Astrocyte of the cerebellum (primary cell): ENCODE measurements around the gene CALML6.

Experiments used
- DNase-seq: peaks from one replicate; pipeline ENCODE4 v3.0.0-alpha.2; 2011; ENCODE audit warnings: low read depth
- H3K4me3 ChIP-seq: 2 replicates; pipeline ENCODE4 v1.5.1; 2011; ENCODE audit warnings: mild to moderate bottlenecking, low read depth, low read length, moderate library complexity
- in situ Hi-C: cut with HindIII; loops from 2 replicates; pipeline ENCODE4 v1.10.0; 2017; ENCODE audit warnings: low sequenced_read_pairs
- TF ChIP-seq, protein P1 (sequence below): IDR thresholded peaks from 2 replicates; pipeline ENCODE4 v1.5.1; 2012; ENCODE audit warnings: low read length, low read depth, moderate library complexity, mild to moderate bottlenecking; ENCODE audit errors: missing control alignments

CALML6 gene

DNA sequence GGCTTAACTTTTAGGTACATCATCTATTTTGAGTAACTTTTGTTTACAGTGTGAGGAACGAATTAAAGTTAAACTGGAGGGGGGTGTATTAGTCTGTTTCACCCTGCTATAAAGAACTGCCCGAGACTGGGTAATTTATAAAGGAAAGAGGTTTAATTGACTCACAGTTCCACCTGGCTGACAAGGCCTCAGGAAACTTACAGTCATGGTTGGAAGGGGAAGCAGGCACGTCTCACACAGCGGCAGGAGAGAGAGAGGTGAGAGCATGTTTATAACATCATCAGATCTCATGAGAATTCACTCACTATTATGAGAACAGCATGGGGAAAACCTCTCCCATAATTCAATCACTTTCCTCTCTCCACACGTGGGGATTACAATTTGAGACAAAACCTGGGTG lies 35.9 kb downstream of the CALML6 start:
- H3K4me3 ChIP-seq, result no peak overlapping the region
- TF ChIP-seq, protein P1, sequence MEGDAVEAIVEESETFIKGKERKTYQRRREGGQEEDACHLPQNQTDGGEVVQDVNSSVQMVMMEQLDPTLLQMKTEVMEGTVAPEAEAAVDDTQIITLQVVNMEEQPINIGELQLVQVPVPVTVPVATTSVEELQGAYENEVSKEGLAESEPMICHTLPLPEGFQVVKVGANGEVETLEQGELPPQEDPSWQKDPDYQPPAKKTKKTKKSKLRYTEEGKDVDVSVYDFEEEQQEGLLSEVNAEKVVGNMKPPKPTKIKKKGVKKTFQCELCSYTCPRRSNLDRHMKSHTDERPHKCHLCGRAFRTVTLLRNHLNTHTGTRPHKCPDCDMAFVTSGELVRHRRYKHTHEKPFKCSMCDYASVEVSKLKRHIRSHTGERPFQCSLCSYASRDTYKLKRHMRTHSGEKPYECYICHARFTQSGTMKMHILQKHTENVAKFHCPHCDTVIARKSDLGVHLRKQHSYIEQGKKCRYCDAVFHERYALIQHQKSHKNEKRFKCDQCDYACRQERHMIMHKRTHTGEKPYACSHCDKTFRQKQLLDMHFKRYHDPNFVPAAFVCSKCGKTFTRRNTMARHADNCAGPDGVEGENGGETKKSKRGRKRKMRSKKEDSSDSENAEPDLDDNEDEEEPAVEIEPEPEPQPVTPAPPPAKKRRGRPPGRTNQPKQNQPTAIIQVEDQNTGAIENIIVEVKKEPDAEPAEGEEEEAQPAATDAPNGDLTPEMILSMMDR, result no peak

GRCh38 chr1:1954015-1954414 lies 39.0 kb downstream of the CALML6 start:
- H3K4me3 ChIP-seq, result no peak overlapping the region
- in situ Hi-C loops, result no loop called here
- DNase-seq, result no peak
- TF ChIP-seq, protein P1, result no peak

More for the DNA sequence above, 35.9 kb downstream of the CALML6 start:
- in situ Hi-C loops, result no loop called here
- DNase-seq, result no peak

- in situ Hi-C loops, result no loop called here
- TF ChIP-seq, protein P1, result peak; percentile 15
- no peak for DNase-seq
- no peak overlapping the region for H3K4me3 ChIP-seq
Measured at GRCh38 chr1:1954831-1955441, 39.9 kb downstream of the CALML6 start.

- H3K4me3 ChIP-seq, result no peak overlapping the region
- in situ Hi-C loops, result no loop called here
- TF ChIP-seq, protein P1, result no peak
- no peak for DNase-seq
Measured at GRCh38 chr1:1955621-1956094, 40.6 kb downstream of the CALML6 start.

GRCh38 chr1:1956101-1956500 lies 41.0 kb downstream of the CALML6 start:
- in situ Hi-C loops, result no loop called here
- no peak for DNase-seq
- no peak overlapping the region for H3K4me3 ChIP-seq
- TF ChIP-seq, protein P1, result no peak

GRCh38 chr1:1956586-1957532 lies 41.8 kb downstream of the CALML6 start:
- H3K4me3 ChIP-seq, result no peak overlapping the region
- no peak for DNase-seq
- in situ Hi-C loops, result no loop called here
- TF ChIP-seq, protein P1, result no peak
